ENCODE data around the gene CYP51A1.

DNA sequence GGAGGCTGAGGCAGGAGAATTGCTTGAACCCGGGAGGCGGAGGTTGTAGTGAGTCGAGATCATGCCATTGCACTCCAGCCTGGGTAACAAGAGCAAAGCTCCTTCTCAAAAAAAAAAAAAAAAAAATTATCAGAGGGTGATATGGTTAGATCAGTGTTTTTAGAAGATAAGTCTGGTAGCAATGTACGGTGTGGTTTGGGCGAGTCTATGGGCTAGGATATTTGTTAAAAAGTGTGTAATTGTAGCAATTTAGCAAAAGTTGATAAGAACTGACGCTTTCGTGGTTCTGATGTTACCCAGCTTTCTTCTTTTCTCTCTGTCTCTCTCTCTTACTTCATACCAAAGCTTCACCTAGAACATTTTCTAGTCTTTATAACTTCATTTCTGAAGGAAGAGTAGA lies 6.9 kb upstream of the CYP51A1 start:
- TF ChIP-seq CTCF (IDR thresholded peaks at IDR 0.05) (no peak), POLR2A (IDR thresholded peaks at IDR 0.05) (no peak)
